Subcutaneous abdominal adipose tissue (tissue), 5 donors: ENCODE results near the gene LYL1.

Experiments
- H3K27ac ChIP-seq: one replicate; pipeline ENCODE4 v1.7.0; 2013; ENCODE audit warnings: low read depth, mild to moderate bottlenecking, inconsistent platforms, low read length, moderate library complexity
- H3K27me3 ChIP-seq, 5 donors: one replicate each; pipeline ENCODE4 v1.7.0; 2013; ENCODE audit warnings: low read length in 5 of 5, inconsistent platforms in 1 of 5; ENCODE audit not compliant: control insufficient read depth in 5 of 5, insufficient read depth in 4 of 5
- H3K36me3 ChIP-seq, 5 donors: one replicate each; pipeline ENCODE4 v1.7.0; 2013; ENCODE audit warnings: low read length in 5 of 5; ENCODE audit not compliant: control insufficient read depth in 5 of 5, insufficient read depth in 5 of 5
- H3K4me1 ChIP-seq, 5 donors: one replicate each; pipeline ENCODE4 v1.7.0; 2013; ENCODE audit warnings: low read length in 5 of 5, mild to moderate bottlenecking in 3 of 5, moderate library complexity in 1 of 5; ENCODE audit not compliant: control insufficient read depth in 5 of 5, insufficient read depth in 5 of 5
- H3K4me3 ChIP-seq, 5 donors: one replicate each; pipeline ENCODE4 v1.7.0; 2013; ENCODE audit warnings: low read length in 5 of 5, low read depth in 1 of 5
- H3K9ac ChIP-seq, 5 donors: one replicate each; pipeline ENCODE4 v1.7.0; 2013; ENCODE audit warnings: low read length in 5 of 5, mild to moderate bottlenecking in 4 of 5, moderate library complexity in 3 of 5
- H3K9me3 ChIP-seq, 5 donors: one replicate each; pipeline ENCODE4 v1.7.0; 2013; ENCODE audit warnings: low read length in 5 of 5; ENCODE audit not compliant: control insufficient read depth in 5 of 5
- donor health status: healthy.
- donor health status: healthy.
- donor health status: healthy.
- donor health status: healthy.
- donor health status: healthy.

LYL1 gene

DNA sequence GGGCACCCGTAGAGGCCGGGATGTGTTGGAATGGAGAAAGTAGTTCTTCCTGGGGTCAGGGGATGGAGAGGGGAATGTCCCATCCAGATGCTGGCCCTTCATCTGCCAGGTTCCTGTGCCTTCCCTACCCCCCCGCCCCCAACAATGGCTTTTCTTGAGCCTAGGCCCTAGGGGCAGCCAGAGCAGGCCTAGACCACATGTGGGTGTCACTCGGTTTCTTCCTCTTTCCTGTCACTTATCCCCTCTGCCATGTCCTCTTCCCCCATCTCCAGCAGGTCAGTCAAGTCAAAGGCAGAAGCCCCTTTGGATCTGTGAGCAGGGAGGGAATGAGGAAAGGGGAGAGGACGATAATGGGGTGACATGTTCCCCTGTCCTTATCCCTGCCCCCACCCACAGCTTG lies 36.4 kb downstream of the LYL1 start:
- no peaks in the 10 kb centered on the region for H3K27me3 ChIP-seq
- no peak overlapping the region for H3K27ac ChIP-seq
- peaks cover 0 to 4% (median 0%) of the 10 kb centered on the region in 5 donors for H3K36me3 ChIP-seq
- H3K9ac ChIP-seq: peak overlapping the region in 3 of 5 donors; percentile 9 to 66 (median 59)
- peaks cover 14 to 100% (median 88%) of the 10 kb centered on the region in 5 donors for H3K4me1 ChIP-seq
- no peak overlapping the region for H3K4me3 ChIP-seq
- no peaks in the 10 kb centered on the region for H3K9me3 ChIP-seq

DNA sequence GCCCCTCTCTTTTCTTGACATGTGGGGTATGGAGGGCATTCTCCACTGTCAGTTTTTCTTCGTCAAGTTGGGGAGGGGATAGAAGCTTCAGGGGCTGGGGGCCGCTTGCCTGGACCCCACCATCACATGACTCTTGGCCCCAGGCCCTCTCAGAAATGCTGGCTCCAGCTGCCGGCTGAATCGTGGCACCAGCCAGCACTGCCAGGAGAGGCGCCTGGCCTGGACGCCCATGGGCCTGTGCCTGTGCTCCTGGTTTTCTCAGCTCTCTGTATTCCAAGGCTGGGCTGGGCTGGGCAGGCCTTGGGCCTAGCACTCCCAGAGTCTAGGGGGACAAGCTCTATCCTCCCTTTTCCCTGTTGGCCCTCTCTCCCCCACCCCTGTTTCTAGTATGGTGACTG lies 38.6 kb downstream of the LYL1 start:
- no peaks in the 10 kb centered on the region for H3K9me3 ChIP-seq
- peak overlapping the region; percentile 65 for H3K27ac ChIP-seq
- H3K9ac ChIP-seq: peak overlapping the region in 2 of 5 donors; percentile 35 to 62
- H3K4me1 ChIP-seq: peaks cover 13 to 99% (median 96%) of the 10 kb centered on the region in 5 donors
- no peak overlapping the region for H3K4me3 ChIP-seq
- peaks cover 0 to 2% (median 0%) of the 10 kb centered on the region in 5 donors for H3K36me3 ChIP-seq
- H3K27me3 ChIP-seq: no peaks in the 10 kb centered on the region

DNA sequence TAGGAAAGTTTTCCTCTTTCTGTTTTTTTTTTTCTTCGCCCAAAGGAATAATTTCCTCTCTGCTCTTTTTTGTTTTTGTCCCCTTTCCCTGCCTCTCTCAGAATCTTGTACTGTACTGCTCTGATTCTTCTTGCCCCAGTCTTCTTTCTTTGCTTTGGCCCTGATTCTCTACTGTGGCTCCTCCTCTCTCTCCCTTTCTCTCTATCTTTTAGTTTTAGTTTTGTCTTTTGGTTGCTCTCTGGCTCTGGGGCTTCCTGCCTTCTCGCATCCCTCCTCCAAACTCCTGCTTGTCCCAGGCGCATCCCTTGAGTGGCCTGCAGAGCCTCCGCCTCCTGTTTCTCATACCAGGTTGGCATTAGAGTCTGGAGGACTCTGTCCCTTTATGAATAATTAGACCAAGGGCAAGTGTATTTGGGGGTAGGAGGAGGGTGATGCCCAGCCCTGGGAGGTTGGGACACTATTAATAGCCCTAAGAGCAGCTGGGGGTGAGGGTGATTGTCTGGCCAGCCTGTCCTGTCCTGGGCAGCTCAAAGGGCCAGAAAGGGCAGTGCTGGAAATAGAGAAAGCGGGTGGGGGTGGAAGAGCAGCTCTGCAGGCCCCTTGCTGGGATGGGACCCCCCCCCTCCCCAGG lies 39.1 kb downstream of the LYL1 start:
- Histone ChIP-seq H3K4me3 (no peak overlapping the region), H3K9ac (peak overlapping the region in 1 of 5 donors; percentile 0), H3K27me3 (no peaks in the 10 kb centered on the region), H3K4me1 (peaks cover 13 to 100% (median 96%) of the 10 kb centered on the region in 5 donors), H3K27ac (peak overlapping the region; percentile 74), H3K36me3 (peaks cover 0 to 2% (median 0%) of the 10 kb centered on the region in 5 donors), H3K9me3 (no peaks in the 10 kb centered on the region)

DNA sequence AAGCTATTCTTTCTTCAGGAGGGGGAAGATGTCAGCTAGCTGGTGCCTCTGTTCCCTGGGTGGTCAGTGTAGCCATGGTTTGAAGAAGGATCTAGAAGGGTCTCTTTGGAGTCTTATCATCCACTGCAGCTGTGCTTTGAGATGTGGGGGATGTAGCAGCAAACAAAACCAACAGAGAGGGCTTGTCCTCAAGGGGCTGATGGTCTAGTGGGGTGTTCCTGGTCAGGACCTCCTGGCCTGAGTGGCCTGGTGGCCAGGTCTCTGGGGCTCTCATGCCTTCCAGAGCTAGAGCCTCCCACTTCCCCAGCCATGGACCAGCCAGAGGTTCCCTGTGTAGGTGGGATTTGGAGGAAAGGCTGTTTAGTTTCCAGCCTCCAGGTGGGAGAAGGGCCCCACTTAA lies 40.3 kb downstream of the LYL1 start:
- peak overlapping the region in 2 of 5 donors; percentile 49 to 67 for H3K9ac ChIP-seq
- H3K27ac ChIP-seq: peak overlapping the region; percentile 74

DNA sequence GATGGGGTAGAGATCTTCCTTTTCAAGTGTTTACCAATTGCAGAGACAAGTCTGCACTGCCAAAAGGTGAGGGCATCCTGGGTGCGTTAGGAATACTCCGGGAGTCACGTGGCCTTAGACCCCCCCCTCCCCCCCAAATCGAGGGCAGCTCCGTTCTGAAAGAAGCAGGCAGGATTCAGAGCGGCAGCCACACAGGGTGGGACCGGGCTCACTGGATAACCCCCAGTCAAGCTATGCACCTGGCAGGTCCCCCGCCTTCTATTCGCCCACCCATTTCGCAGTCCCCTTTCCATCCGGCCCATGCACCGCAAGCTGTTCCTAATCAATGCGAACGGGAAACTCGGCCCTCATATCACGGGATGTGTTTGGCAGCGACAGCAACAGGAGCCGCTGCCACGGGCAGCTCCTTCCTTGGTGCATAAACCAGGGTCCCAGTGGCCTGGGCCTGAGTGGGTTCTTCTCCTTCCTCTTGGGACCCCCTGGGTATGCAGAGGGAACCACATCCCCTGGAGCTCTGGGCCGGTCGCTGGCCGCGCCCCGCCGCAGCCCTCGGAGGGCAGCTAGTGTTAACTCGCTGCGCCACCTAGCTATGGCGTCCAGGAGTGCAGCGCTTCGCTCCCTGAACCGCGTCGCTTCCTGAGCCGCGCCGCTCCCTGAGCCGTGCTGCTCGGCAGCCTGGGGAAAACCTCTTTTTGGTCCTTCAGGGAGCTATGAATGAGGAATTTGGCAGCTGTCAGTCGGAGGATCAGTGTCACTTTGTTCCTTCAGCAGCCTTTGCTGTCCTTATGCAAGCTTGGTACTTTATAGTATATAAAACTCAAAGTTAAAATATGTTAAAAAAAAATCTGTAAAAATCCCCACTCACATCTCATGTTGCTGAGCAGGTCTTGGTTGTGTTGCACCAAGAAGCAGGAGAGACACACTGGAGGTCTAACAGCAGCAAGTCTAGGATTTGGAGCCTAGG lies 41.4 kb downstream of the LYL1 start:
- peak overlapping the region; percentile 68 to 75 (median 71) for H3K4me3 ChIP-seq
- H3K9ac ChIP-seq: peak overlapping the region in 4 of 5 donors; percentile 52 to 75 (median 66)
- H3K27me3 ChIP-seq: no peaks in the 10 kb centered on the region
- H3K4me1 ChIP-seq: peaks cover 20 to 99% (median 95%) of the 10 kb centered on the region in 5 donors
- peak overlapping the region; percentile 74 for H3K27ac ChIP-seq
- H3K36me3 ChIP-seq: peaks cover 0 to 2% (median 0%) of the 10 kb centered on the region in 5 donors
- H3K9me3 ChIP-seq: no peaks in the 10 kb centered on the region

More for the DNA sequence above, 40.3 kb downstream of the LYL1 start:
- H3K4me3 ChIP-seq: no peak overlapping the region
- H3K27me3 ChIP-seq: no peaks in the 10 kb centered on the region
- peaks cover 13 to 99% (median 95%) of the 10 kb centered on the region in 5 donors for H3K4me1 ChIP-seq
- peaks cover 0 to 2% (median 0%) of the 10 kb centered on the region in 5 donors for H3K36me3 ChIP-seq
- no peaks in the 10 kb centered on the region for H3K9me3 ChIP-seq

DNA sequence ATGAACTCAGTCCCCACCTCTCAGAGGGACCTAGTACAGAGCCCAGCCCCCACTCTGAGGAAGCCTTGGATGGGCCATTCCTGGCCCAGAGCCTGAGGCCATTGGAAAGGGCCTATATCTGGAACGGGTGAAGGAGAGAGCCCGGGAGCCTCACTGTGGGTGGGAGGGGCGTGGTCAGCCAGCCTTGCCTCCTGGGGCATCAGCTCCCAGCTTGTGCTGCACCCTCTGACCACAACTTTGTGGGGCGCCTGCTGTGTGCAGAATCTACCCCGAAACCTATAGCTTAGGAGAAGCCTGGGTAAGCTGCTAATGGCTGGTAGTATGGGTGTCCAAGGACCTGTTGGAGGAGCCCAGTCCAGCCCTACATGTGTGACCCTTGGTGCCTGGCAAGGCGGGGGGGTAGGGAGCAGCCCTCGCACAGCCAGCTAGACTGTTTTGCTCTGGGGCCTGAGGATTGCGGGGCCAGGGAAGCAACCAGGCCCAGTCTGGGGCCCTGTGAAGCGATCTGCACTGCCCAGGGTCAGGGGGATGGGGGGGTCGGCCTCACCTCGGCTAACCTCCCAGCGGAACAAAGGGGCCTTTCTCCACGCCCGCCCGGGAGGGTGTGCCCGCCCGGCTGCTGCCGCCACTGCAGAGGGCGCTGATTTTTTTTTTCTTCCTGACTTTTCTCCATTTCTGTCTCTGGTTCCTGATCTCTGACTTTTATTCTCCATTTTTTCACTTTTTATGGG lies 42.3 kb downstream of the LYL1 start:
- Histone ChIP-seq H3K9me3 (no peaks in the 10 kb centered on the region), H3K9ac (peak overlapping the region in 4 of 5 donors; percentile 45 to 75 (median 66)), H3K4me1 (peaks cover 20 to 99% (median 96%) of the 10 kb centered on the region in 5 donors), H3K4me3 (peak overlapping the region in 4 of 5 donors; percentile 68 to 75 (median 72)), H3K36me3 (no peaks in the 10 kb centered on the region), H3K27ac (peak overlapping the region; percentile 74), H3K27me3 (no peaks in the 10 kb centered on the region)

DNA sequence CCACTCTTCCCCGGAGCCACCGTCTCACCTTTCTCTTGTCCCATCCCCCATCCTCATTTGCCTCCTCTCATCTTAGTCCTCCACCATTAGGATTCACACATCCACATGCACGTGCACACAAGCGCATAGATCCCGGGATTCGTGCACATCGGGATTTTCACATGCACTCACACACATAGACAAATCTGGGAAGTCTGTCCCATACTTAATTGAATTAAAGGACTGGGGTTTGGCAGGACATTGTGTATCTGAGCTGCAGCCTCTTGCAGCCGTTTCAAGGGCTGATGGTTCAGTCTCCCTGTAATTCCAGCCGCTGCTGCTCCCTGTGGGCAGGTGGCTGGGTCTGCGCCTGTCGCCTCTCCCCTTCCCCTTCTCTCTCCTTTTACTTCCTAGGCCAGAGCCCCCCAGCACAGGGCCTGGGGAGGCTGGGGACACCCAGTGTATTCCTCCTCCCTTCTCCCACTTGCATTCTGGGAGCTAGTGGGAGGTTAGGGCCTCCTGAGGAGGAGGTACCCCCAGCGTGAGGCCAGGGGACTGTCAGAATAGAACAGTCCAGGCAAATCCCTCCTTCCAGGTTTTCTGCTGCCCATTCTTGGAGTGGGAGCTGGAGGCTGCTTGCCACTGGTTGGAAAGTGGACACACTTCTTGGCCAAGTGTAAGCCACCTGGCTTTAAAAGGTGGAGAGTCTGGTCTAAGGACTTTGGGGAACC lies 43.6 kb downstream of the LYL1 start:
- H3K4me3 ChIP-seq: no peak overlapping the region
- no peak overlapping the region for H3K27ac ChIP-seq
- H3K9me3 ChIP-seq: no peaks in the 10 kb centered on the region

DNA sequence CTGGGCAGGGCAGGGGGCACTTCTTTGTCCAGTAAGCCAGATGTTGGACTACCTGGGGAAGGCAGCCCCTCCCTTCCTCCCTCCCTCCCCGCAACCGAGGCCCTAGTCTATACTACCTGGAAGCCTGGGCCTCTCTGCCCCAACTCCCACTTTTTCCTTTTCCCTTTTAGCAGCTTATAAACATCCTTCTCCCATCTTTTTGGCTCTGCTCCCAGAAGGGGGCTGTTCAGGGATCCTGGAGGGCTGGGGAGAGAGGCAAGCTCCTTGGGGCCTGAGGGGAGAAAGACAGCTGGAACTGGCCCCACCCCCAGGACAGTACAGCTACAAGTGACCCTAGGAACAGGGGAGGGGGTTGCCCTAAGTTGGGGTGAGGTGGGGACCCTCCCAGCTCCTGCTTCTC lies 44.9 kb downstream of the LYL1 start:
- peak overlapping the region in 4 of 5 donors; percentile 29 to 54 (median 37) for H3K9ac ChIP-seq
- peaks cover 26 to 98% (median 96%) of the 10 kb centered on the region in 5 donors for H3K4me1 ChIP-seq
- H3K27me3 ChIP-seq: no peaks in the 10 kb centered on the region
- peak overlapping the region; percentile 16 for H3K27ac ChIP-seq
- no peak overlapping the region for H3K4me3 ChIP-seq
- H3K9me3 ChIP-seq: no peaks in the 10 kb centered on the region
- H3K36me3 ChIP-seq: no peaks in the 10 kb centered on the region

More for the DNA sequence above, 43.6 kb downstream of the LYL1 start:
- H3K9ac ChIP-seq: no peak overlapping the region
- peaks cover 16 to 98% (median 96%) of the 10 kb centered on the region in 5 donors for H3K4me1 ChIP-seq
- no peaks in the 10 kb centered on the region for H3K27me3 ChIP-seq
- H3K36me3 ChIP-seq: no peaks in the 10 kb centered on the region

DNA sequence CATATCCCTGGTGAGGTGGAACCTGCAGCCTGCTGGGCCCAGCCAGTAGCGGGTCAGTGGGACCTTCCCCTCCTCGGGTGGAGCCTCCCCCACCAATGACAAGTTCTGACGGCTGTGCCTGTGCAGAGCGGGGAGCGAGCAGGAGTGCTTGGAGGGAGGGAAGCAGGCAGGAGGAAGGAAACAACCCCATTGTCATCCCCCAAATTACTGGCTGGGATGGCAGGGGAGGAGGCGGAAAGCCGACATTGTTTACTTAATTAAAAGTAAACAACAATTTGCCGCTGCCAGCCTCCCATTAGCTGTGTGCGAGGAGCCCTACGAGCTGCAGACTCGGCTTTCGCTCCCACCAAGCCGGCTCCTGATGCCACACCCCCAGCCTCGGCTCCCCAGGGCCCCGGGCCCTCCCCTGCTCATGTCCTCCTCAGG lies 45.5 kb downstream of the LYL1 start:
- peaks cover 32 to 98% (median 96%) of the 10 kb centered on the region in 5 donors for H3K4me1 ChIP-seq
- H3K9ac ChIP-seq: peak overlapping the region in 4 of 5 donors; percentile 29 to 54 (median 36)
- H3K27me3 ChIP-seq: no peaks in the 10 kb centered on the region
- H3K36me3 ChIP-seq: no peaks in the 10 kb centered on the region
- H3K4me3 ChIP-seq: peak overlapping the region in 1 of 5 donors; percentile 17
- H3K9me3 ChIP-seq: no peaks in the 10 kb centered on the region
- peak overlapping the region; percentile 97 for H3K27ac ChIP-seq
